HCT116 (cell line): ENCODE data around the gene DPP10. TPM values are rescaled to one million over a fixed set of nuclear protein-coding genes. Genes with fewer than 3 reads are reported as not detected.

Experiments
- ATAC-seq: fragments of 200-7000 bp; cut with Tn5 transposase; 2 replicates; pipeline ENCODE4 v1.9.1; 2020; ENCODE audit warnings: mild to moderate bottlenecking, moderate library complexity
- BruUV-seq: library from RNA; stranded (reverse); fragments of 400-500 nt; replicated peaks from 2 replicates; lab custom pipeline; 2021; lab: Mats Ljungman, UMichigan
- CTCF ChIA-PET: fragments of 300-600 bp; sonication (Branson Sonifier 250); formaldehyde crosslinking; loops from one replicate; lab custom pipeline; 2021; ENCODE audit warnings: antibody characterized with exemption; lab: Charles Lee
- POLR2A ChIA-PET: fragments of 300-600, 350-600 bp; sonication (Branson Sonifier 250); formaldehyde crosslinking; loops from one replicate; lab custom pipeline; 2021; ENCODE audit warnings: antibody characterized with exemption; lab: Charles Lee
- RAD21 ChIA-PET, 2 experiments: fragments of 300-600 bp; sonication (Branson Sonifier 250); formaldehyde crosslinking; loops; one replicate each; lab custom pipeline; 2023; ENCODE audit warnings: low total read pairs in 2 of 2; ENCODE audit not compliant: uncharacterized antibody in 2 of 2, unreplicated experiment in 2 of 2, low non-redundant PET in 1 of 2; lab: Charles Lee
- DNase-seq: peaks from one replicate; pipeline ENCODE4 v3.0.0-alpha.2; 2010; ENCODE audit warnings: low read depth, low spot score
- H2AFZ ChIP-seq: fragments of 200-600 bp; shearing (Covaris generic), sonication (generic); 2 replicates; pipeline ENCODE4 v1.6.1; 2017; ENCODE audit warnings: low read depth, mixed run types, mixed read lengths, antibody characterized with exemption, low read length; ENCODE audit not compliant: poor library complexity, severe bottlenecking
- H3K27ac ChIP-seq: 2 replicates; pipeline ENCODE4 v1.5.1; 2012; ENCODE audit warnings: low read depth, low read length
- H3K27me3 ChIP-seq: fragments of 200-600 bp; sonication (generic); 2 replicates; pipeline ENCODE4 v1.6.1; 2016; ENCODE audit warnings: mixed run types, low read length, mixed read lengths; ENCODE audit not compliant: insufficient read depth
- H3K36me3 ChIP-seq, 2 experiments: fragments of 200-500 bp in 1 of 2; fragments of 200-600 bp in 1 of 2; sonication (Bioruptor generic) in 1 of 2; sonication (generic) in 1 of 2; 2 replicates each; pipeline versions ENCODE4 v1.5.1 to v1.6.1; 2014 to 2016; ENCODE audit warnings: low read length in 2 of 2, inconsistent platforms in 1 of 2, mixed read lengths in 1 of 2, mixed run types in 1 of 2; ENCODE audit not compliant: insufficient read depth in 2 of 2, control insufficient read depth in 1 of 2
- H3K4me1 ChIP-seq, 2 experiments: fragments of 200-600 bp in 1 of 2; sonication (generic) in 1 of 2; 2 replicates each; pipeline versions ENCODE4 v1.5.1 to v1.6.1; 2012 to 2017; ENCODE audit warnings: low read length in 2 of 2, inconsistent platforms in 1 of 2, mild to moderate bottlenecking in 1 of 2, mixed read lengths in 1 of 2, mixed run types in 1 of 2, moderate library complexity in 1 of 2; ENCODE audit not compliant: insufficient read depth in 2 of 2, control insufficient read depth in 1 of 2
- H3K4me2 ChIP-seq: fragments of 200-600 bp; sonication (generic); 2 replicates; pipeline ENCODE4 v1.6.1; 2017; ENCODE audit warnings: mixed run types, low read length, mixed read lengths
- H3K4me3 ChIP-seq, 2 experiments: fragments of 200-600 bp in 1 of 2; sonication (generic) in 1 of 2; replicated peaks in 1 of 2; 2 replicates each; pipeline ENCODE4 v1.5.1; 2011 to 2016; ENCODE audit warnings: low read length in 2 of 2, control low read depth in 1 of 2, low read depth in 1 of 2, mild to moderate bottlenecking in 1 of 2, mixed read lengths in 1 of 2, mixed run types in 1 of 2
- H3K79me2 ChIP-seq: fragments of 200-600 bp; sonication (generic); 2 replicates; pipeline ENCODE4 v1.6.1; 2017; ENCODE audit warnings: mild to moderate bottlenecking, mixed run types, low read length, moderate library complexity, mixed read lengths; ENCODE audit not compliant: insufficient read depth
- H3K9ac ChIP-seq: fragments of 200-600 bp; sonication (generic); 2 replicates; pipeline ENCODE4 v1.6.1; 2016; ENCODE audit warnings: low read length, mixed read lengths
- H3K9me2 ChIP-seq: fragments of 200-600 bp; sonication (generic), shearing (Covaris generic); 2 replicates; pipeline ENCODE4 v1.6.1; 2017; ENCODE audit warnings: mixed run types, mild to moderate bottlenecking, moderate library complexity; ENCODE audit not compliant: insufficient read depth
- H3K9me3 ChIP-seq, 2 experiments: fragments of 200-500 bp in 1 of 2; fragments of 200-600 bp in 1 of 2; sonication (Bioruptor generic) in 1 of 2; sonication (generic) in 1 of 2; 2 replicates each; pipeline ENCODE4 v1.6.1; 2014 to 2017; ENCODE audit warnings: low read length in 2 of 2, mixed read lengths in 2 of 2, inconsistent platforms in 1 of 2, low read depth in 1 of 2, mild to moderate bottlenecking in 1 of 2, mixed run types in 1 of 2, moderate library complexity in 1 of 2; ENCODE audit not compliant: control insufficient read depth in 1 of 2, insufficient read depth in 1 of 2
- H4K20me1 ChIP-seq: fragments of 200-600 bp; sonication (generic), shearing (Covaris generic); 2 replicates; pipeline ENCODE4 v1.6.1; 2017; ENCODE audit warnings: mixed run types, mild to moderate bottlenecking, moderate library complexity; ENCODE audit not compliant: insufficient read depth
- CBX3 ChIP-seq: IDR thresholded peaks from 2 replicates; pipeline ENCODE4 v1.6.1; 2012; ENCODE audit warnings: low read depth
- CEBPB ChIP-seq: IDR thresholded peaks from 2 replicates; pipeline ENCODE4 v1.6.1; 2012; ENCODE audit warnings: low read depth
- CTCF ChIP-seq, 3 experiments: fragments of 200-600 bp in 1 of 3; sonication (generic) in 1 of 3; IDR thresholded peaks in 2 of 3; conservative IDR thresholded peaks in 1 of 3; 2 replicates each; pipeline ENCODE4 v1.5.1; 2012 to 2017; ENCODE audit warnings: low read depth in 2 of 3, low read length in 2 of 3, antibody characterized with exemption in 1 of 3, borderline replicate concordance in 1 of 3, control low read depth in 1 of 3, mild to moderate bottlenecking in 1 of 3, mixed read lengths in 1 of 3, mixed run types in 1 of 3, moderate library complexity in 1 of 3; ENCODE audit not compliant: insufficient read depth in 1 of 3
- EGR1 ChIP-seq: IDR thresholded peaks from 2 replicates; pipeline ENCODE4 v1.6.1; 2012; ENCODE audit warnings: low read depth
- ELF1 ChIP-seq: IDR thresholded peaks from 2 replicates; pipeline ENCODE4 v1.6.1; 2012; ENCODE audit warnings: low read depth, borderline replicate concordance
- EZH2 ChIP-seq: fragments of 200-600 bp; sonication (generic); IDR thresholded peaks from 2 replicates; pipeline ENCODE4 v1.6.1; 2017; ENCODE audit warnings: antibody characterized with exemption, mixed run types
- EZH2phosphoT487 ChIP-seq: fragments of 200-600 bp; IDR thresholded peaks from 2 replicates; pipeline ENCODE4 v1.6.1; 2018; ENCODE audit warnings: antibody characterized with exemption, borderline replicate concordance
- JUND ChIP-seq: IDR thresholded peaks from 2 replicates; pipeline ENCODE4 v1.6.1; 2012
- MAX ChIP-seq: IDR thresholded peaks from 2 replicates; pipeline ENCODE4 v1.6.1; 2012
- POLR2A ChIP-seq: IDR thresholded peaks from 2 replicates; pipeline ENCODE4 v1.7.0; 2011; ENCODE audit warnings: borderline replicate concordance; ENCODE audit not compliant: insufficient read depth, insufficient read length; ENCODE audit errors: extremely low read depth
- POLR2AphosphoS5 ChIP-seq: IDR thresholded peaks from 2 replicates; pipeline ENCODE4 v1.6.1; 2011; ENCODE audit warnings: mild to moderate bottlenecking, low read depth, low read length, moderate library complexity
- REST ChIP-seq: IDR thresholded peaks from 2 replicates; pipeline ENCODE4 v1.6.1; 2012; ENCODE audit warnings: low read depth
- SIN3A ChIP-seq: IDR thresholded peaks from 2 replicates; pipeline ENCODE4 v1.6.1; 2012; ENCODE audit warnings: low read depth
- SRF ChIP-seq: IDR thresholded peaks from 2 replicates; pipeline ENCODE4 v1.6.1; 2012; ENCODE audit warnings: low read depth
- TCF7L2 ChIP-seq: IDR thresholded peaks from 2 replicates; pipeline ENCODE4 v1.7.0; 2011; ENCODE audit warnings: borderline replicate concordance, inconsistent platforms; ENCODE audit not compliant: insufficient read depth, insufficient read length; ENCODE audit errors: extremely low read depth
- YY1 ChIP-seq: IDR thresholded peaks from 2 replicates; pipeline ENCODE4 v1.6.1; 2011; ENCODE audit warnings: low read length, low read depth, moderate library complexity, mild to moderate bottlenecking; ENCODE audit not compliant: insufficient replicate concordance; ENCODE audit errors: extremely low read depth
- intact Hi-C: fragments of 100-400 bp; cut with micrococcal nuclease; formaldehyde crosslinking; loops from 2 replicates; pipeline ENCODE4 v1.10.0; 2022
- total RNA-seq: library from RNA; stranded (reverse); gene quantifications from one replicate; pipeline ENCODE4 v1.2.1, GENCODE V29; 2021; ENCODE audit not compliant: unreplicated experiment
- TF ChIP-seq, protein P1 (sequence below): IDR thresholded peaks from 2 replicates; pipeline ENCODE4 v1.6.1; 2012
- TF ChIP-seq, protein P2 (sequence below): IDR thresholded peaks from 2 replicates; pipeline ENCODE4 v1.6.1; 2011; ENCODE audit warnings: mild to moderate bottlenecking, low read length, moderate library complexity; ENCODE audit not compliant: insufficient replicate concordance; ENCODE audit errors: extremely low read depth

DPP10 gene
- total RNA-seq, 1 experiment from 2014 or later: not detected

- RAD21 ChIA-PET: no interaction called here
These were observed 342.6 kb downstream of the DPP10 start for GRCh38 chr2:114784890-114785583.

More at GRCh38 chr2:114784890-114785583, 342.6 kb downstream of the DPP10 start:
- Histone ChIP-seq H3K36me3 (no peaks in the 10 kb centered on the region), H3K4me3 (no peak overlapping the region), H3K9me3 (peaks cover 16 to 25% of the 10 kb centered on the region in 2 experiments; a peak in 2 of 4 replicates), H3K4me2 (no peak overlapping the region), H3K79me2 (no peaks in the 10 kb centered on the region), H3K4me1 (no peaks in the 10 kb centered on the region), H3K9me2 (no peaks in the 10 kb centered on the region), H3K9ac (no peak overlapping the region), H2AFZ (no peak overlapping the region), H3K27ac (no peak overlapping the region), H4K20me1 (no peaks in the 10 kb centered on the region), H3K27me3 (no peaks in the 10 kb centered on the region)
- intact Hi-C loops: no loop called here
- no peak for ATAC-seq
- ChIA-PET POLR2A (no interaction called here), CTCF (no interaction called here)
- TF ChIP-seq YY1 (no peak), TCF7L2 (no peak), POLR2AphosphoS5 (no peak), CTCF (IDR thresholded peaks at IDR 0.05 in 2 of 3, conservative IDR thresholded peaks at IDR 0.05 in 1 of 3; ENCODE audit: borderline replicate concordance in 1 of 3, insufficient read depth in 1 of 3, low read depth in 2 of 3, low read length in 2 of 3) (no peak), SRF (no peak), CBX3 (no peak), MAX (no peak), EZH2 (no peak), EZH2phosphoT487 (no peak), JUND (no peak), ELF1 (no peak), SIN3A (no peak), CEBPB (no peak), POLR2A (no peak), EGR1 (no peak), REST (no peak)
- TF ChIP-seq, protein P1, sequence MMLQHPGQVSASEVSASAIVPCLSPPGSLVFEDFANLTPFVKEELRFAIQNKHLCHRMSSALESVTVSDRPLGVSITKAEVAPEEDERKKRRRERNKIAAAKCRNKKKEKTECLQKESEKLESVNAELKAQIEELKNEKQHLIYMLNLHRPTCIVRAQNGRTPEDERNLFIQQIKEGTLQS: no peak
- TF ChIP-seq, protein P2, sequence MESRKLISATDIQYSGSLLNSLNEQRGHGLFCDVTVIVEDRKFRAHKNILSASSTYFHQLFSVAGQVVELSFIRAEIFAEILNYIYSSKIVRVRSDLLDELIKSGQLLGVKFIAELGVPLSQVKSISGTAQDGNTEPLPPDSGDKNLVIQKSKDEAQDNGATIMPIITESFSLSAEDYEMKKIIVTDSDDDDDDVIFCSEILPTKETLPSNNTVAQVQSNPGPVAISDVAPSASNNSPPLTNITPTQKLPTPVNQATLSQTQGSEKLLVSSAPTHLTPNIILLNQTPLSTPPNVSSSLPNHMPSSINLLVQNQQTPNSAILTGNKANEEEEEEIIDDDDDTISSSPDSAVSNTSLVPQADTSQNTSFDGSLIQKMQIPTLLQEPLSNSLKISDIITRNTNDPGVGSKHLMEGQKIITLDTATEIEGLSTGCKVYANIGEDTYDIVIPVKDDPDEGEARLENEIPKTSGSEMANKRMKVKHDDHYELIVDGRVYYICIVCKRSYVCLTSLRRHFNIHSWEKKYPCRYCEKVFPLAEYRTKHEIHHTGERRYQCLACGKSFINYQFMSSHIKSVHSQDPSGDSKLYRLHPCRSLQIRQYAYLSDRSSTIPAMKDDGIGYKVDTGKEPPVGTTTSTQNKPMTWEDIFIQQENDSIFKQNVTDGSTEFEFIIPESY: no peak
- DNase-seq: no peak
- no TSS peak for BruUV-seq
